HAP-1 (cell line): Measurements from ENCODE around the gene MFRP.

ENCODE experiments used
- DNase-seq, 2 experiments: peaks; one replicate each; pipeline ENCODE4 v3.0.0-alpha.2; 2016 to 2020; ENCODE audit warnings: low spot score in 2 of 2
- H3K27me3 ChIP-seq: fragments of 250-450 bp; sonication (Bioruptor Pico); 2 replicates; pipeline ENCODE4 v1.5.1; 2020; ENCODE audit warnings: low read depth, mild to moderate bottlenecking, moderate library complexity
- H3K36me3 ChIP-seq: fragments of 250-450 bp; sonication (Bioruptor Pico); replicated peaks from 2 replicates; pipeline ENCODE4 v1.5.1; 2020; ENCODE audit warnings: mild to moderate bottlenecking
- H3K4me1 ChIP-seq: fragments of 250-450 bp; sonication (Bioruptor Pico); 2 replicates; pipeline ENCODE4 v1.5.1; 2020; ENCODE audit warnings: mild to moderate bottlenecking
- H3K4me3 ChIP-seq: fragments of 250-450 bp; sonication (Bioruptor Pico); 2 replicates; pipeline ENCODE4 v1.5.1; 2020; ENCODE audit warnings: mild to moderate bottlenecking, moderate library complexity
- H3K9me3 ChIP-seq: fragments of 250-450 bp; sonication (Bioruptor Pico); 2 replicates; pipeline ENCODE4 v1.5.1; 2020; ENCODE audit warnings: mild to moderate bottlenecking, moderate library complexity
- in situ Hi-C: fragments of 300-500 bp; cut with MboI; formaldehyde crosslinking; loops from 3 replicates; pipeline ENCODE4 v1.14.3; 2020; ENCODE audit warnings: low sequenced_read_pairs, inconsistent platforms, mixed read lengths

MFRP gene

DNA sequence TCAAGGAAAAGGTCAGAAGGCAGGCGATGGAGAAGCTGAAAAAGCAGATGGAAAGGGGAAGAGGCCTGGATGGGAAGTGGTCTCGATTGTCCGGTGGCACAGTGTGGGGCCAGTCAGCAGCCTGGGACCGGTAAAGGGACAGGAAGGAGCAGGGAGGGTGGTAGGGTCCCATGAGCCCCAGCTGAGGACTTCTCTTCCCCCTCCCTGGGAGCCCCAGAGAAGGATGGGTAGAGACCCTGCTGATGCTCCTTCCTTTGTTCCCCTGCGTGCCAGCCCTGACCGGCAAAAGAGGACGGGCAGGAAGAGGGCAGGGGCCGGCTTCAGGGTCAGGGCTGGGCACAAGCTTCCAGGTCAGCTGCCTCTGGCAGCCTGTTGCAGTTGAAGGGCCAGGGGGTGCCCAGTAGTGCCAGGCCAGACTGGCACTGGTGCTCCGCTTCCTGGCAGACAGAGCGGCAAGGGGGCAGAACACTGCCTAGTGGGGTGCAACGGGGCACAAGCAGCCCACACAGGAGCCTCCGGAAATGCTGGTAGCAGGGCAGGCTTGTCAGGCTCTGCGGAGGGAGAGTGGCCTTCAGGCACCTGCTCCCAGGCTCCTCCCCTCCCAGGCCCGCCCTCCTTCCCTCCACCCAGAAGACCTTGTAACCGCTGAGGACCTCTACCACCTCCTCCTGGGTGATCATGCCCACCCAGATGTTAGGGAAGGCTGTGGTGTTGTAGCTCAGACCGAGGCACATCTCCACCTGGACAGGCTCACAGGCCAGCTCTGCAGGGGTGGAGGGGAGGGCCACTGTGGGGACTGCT lies 5.1 kb downstream of the MFRP start:
- H3K9me3 ChIP-seq: no peaks in the 10 kb centered on the region
- no peak for DNase-seq
- in situ Hi-C loops: no loop called here
- peaks cover 11% of the 10 kb centered on the region for H3K4me1 ChIP-seq
- H3K27me3 ChIP-seq: no peaks in the 10 kb centered on the region
- peaks cover 9% of the 10 kb centered on the region for H3K36me3 ChIP-seq
- no peak overlapping the region for H3K4me3 ChIP-seq

GRCh38 chr11:119340335-119341221 lies 5.9 kb downstream of the MFRP start, which contains the start of gene C1QTNF5:
Gene C1QTNF5, minus strand, starts transcription at chr11:119340883. Its CDS starts 486 bp downstream, at chr11:119340397.
- Histone ChIP-seq H3K36me3 (peaks cover 14% of the 10 kb centered on the region), H3K4me3 (no peak within 1 kb of the TSS), H3K27me3 (no peaks in the 10 kb centered on the region), H3K9me3 (no peaks in the 10 kb centered on the region), H3K4me1 (peaks cover 11% of the 10 kb centered on the region)
- DNase-seq: no peak
- in situ Hi-C loops: no loop called here

- DNase-seq: no peak
Measured at GRCh38 chr11:119339589-119340334, 6.7 kb downstream of the MFRP start.

GRCh38 chr11:119338965-119339588 lies 7.4 kb downstream of the MFRP start:
- Histone ChIP-seq H3K27me3 (no peaks in the 10 kb centered on the region), H3K9me3 (no peaks in the 10 kb centered on the region), H3K4me3 (no peak overlapping the region), H3K36me3 (peaks cover 14% of the 10 kb centered on the region), H3K4me1 (peaks cover 11% of the 10 kb centered on the region)
- in situ Hi-C loops: no loop called here
- DNase-seq: no peak

More at GRCh38 chr11:119339589-119340334, 6.7 kb downstream of the MFRP start:
- Histone ChIP-seq H3K36me3 (peaks cover 14% of the 10 kb centered on the region), H3K4me1 (peaks cover 11% of the 10 kb centered on the region), H3K4me3 (no peak overlapping the region), H3K9me3 (no peaks in the 10 kb centered on the region), H3K27me3 (no peaks in the 10 kb centered on the region)
- in situ Hi-C loops: no loop called here

GRCh38 chr11:119338318-119338890 lies 8.1 kb downstream of the MFRP start:
- Histone ChIP-seq H3K36me3 (peaks cover 14% of the 10 kb centered on the region), H3K27me3 (no peaks in the 10 kb centered on the region), H3K4me1 (peaks cover 16% of the 10 kb centered on the region), H3K4me3 (peak overlapping the region; percentile 13), H3K9me3 (no peaks in the 10 kb centered on the region)
- in situ Hi-C loops: no loop called here
- peak; percentile 62 to 85 for DNase-seq

DNA sequence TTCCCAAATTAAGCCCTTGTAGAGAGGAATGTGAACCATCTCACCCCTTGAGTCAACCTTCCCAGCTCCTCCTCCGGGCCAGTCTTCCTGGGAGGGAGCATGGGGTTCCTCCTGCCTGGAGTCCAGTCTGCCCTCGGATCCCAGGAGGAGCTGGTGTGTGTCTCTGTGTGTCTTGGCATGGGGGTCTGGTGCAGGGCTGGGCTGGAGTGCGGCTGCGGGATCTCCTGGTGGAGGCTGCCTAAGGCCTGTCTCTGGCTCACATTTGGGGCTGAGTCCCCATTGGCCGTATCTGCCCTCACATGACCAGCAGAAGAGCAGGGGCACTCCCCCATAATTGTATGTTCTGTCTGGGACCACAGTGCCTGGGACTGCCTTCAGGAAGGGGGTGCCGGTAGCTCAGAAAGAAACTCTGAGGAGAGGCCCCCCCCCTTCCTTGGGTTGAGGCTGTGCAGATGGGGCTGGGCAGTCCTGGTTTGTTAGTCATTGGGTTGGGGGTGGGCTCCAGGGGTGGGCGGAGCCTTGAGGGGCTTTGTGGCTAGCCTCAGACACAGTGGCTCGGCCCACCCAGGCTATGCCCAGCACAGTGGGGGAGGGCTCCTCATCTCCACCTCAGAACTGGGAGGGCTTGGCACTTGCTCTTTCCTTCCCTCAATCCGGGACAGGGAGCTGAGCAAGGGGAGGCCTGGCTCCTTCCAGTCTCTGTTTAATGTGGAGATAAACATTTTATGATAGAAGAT lies 8.8 kb downstream of the MFRP start:
- peaks cover 22% of the 10 kb centered on the region for H3K4me1 ChIP-seq
- no peaks in the 10 kb centered on the region for H3K9me3 ChIP-seq
- in situ Hi-C loops: no loop called here
- H3K36me3 ChIP-seq: peaks cover 14% of the 10 kb centered on the region
- peak; percentile 40 to 69 for DNase-seq
- no peaks in the 10 kb centered on the region for H3K27me3 ChIP-seq
- peak overlapping the region; percentile 13 for H3K4me3 ChIP-seq

DNA sequence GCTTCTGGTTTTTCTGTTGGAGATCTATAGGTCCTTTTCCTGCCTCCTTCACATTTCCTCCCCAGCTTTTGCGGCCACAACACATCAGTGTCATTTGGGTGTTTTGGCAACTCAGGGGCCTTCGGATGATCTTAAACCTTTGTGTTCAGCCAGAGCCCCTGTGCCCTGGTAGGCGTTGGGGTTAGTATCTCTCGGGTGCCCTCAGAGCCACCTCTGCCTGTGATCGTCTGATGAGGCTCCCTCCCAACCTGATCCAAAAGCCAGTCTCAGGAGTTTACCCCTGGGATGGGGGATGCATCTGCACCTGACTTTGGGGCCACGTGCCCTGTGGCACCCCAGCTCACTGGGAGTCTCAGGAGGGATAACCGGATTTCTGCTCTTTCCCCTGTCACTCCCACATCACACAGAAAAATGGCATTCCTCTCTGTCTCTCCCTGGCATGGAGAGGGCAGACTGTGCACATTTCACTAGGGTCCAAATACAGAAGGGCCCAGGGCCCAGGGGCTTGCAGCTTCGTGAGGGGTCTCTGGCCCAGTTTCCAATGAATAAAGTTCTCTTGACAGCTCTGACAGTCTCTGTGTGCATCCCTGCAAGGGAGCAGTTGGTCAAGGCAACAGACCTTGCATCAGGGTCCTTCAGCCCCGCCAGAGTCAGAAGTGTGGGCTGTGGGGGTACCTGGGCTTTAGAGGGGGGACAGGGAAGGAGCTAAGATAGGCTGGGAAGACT lies 9.6 kb downstream of the MFRP start:
- in situ Hi-C loops: no loop called here
- H3K4me1 ChIP-seq: peaks cover 28% of the 10 kb centered on the region
- no peak for DNase-seq
- H3K9me3 ChIP-seq: no peaks in the 10 kb centered on the region
- H3K36me3 ChIP-seq: peaks cover 14% of the 10 kb centered on the region
- H3K4me3 ChIP-seq: no peak overlapping the region
- H3K27me3 ChIP-seq: no peaks in the 10 kb centered on the region

GRCh38 chr11:119335655-119336543 lies 10.6 kb downstream of the MFRP start:
- Histone ChIP-seq H3K4me3 (no peak overlapping the region), H3K9me3 (no peaks in the 10 kb centered on the region), H3K4me1 (peaks cover 33% of the 10 kb centered on the region), H3K27me3 (no peaks in the 10 kb centered on the region), H3K36me3 (peaks cover 14% of the 10 kb centered on the region)
- in situ Hi-C loops: no loop called here
- no peak for DNase-seq

- Histone ChIP-seq H3K36me3 (peaks cover 14% of the 10 kb centered on the region), H3K4me1 (peaks cover 33% of the 10 kb centered on the region), H3K4me3 (peak overlapping the region; percentile 83), H3K27me3 (no peaks in the 10 kb centered on the region), H3K9me3 (no peaks in the 10 kb centered on the region)
- DNase-seq: no peak
- in situ Hi-C loops: no loop called here
Measured at GRCh38 chr11:119335091-119335654, 11.3 kb downstream of the MFRP start.

DNA sequence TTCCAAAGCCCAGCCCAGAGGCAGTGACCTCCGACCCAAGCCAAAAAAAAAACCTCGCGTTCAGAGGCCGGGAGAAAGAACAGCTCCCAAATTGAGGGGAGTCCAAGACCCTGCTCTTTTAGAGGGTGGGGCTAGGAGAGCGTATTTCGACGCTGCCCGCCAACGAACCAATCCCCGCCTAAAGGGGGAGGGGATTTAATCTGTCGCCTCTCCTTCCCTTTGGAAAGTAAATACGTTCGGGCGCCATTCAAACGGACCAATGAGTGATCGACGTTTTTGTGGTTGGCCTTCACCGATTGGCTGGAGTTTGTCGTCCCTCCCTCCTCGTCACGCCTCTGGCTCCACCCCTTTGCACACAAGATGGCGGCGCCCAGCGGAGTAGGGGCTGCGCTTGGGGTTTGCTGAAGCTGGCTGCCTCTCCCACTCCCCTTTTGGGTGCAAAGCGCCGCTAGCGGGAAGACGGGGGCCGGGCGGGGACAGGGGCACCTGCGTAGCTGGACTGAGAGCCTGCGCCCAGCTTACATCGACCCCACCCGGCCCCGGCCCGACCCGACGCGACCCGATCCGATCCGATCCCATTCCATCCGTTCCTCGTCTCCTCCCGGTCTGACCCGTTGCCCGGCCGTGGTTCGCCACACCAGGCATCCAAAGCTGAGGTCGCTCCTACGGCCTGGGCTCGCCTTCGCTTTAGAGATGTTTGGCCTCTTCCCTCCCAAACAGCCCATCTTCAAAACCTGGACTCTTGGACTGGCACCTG lies 12.2 kb downstream of the MFRP start, which contains the start of gene RNF26:
RNF26 (plus strand) TSS at position 354 of the 757 bp plus-strand sequence. CDS start 596 bp downstream, outside the sequence.
- in situ Hi-C loops: no loop called here
- peak; percentile 97 for DNase-seq
- peak within 1 kb of the TSS; percentile 83 for H3K4me3 ChIP-seq
- peaks cover 14% of the 10 kb centered on the region for H3K36me3 ChIP-seq
- no peaks in the 10 kb centered on the region for H3K9me3 ChIP-seq
- peaks cover 33% of the 10 kb centered on the region for H3K4me1 ChIP-seq
- no peaks in the 10 kb centered on the region for H3K27me3 ChIP-seq
